ENCODE results near the gene FOXA2. TPM values are rescaled to one million over a fixed set of nuclear protein-coding genes. Genes with fewer than 3 reads are reported as not detected.
A peak's percentile ranks its signal among the peaks of the same experiment; 100 is the strongest.
"Not testable (repeated sequence)": the region's sequence is repeated elsewhere in the genome, so short reads cannot be mapped to it uniquely, and the experiment has no call there.

Gene FOXA2
- 0.35 and 2.5 TPM in 2 replicates for total RNA-seq (2014; rRNA removed; shearing (Covaris generic); ENCODE audit: low replicate concordance)

GRCh38 chr20:22584522-22584921 lies at the start of gene FOXA2:
Gene FOXA2, minus strand, starts transcription at chr20:22584572. Its CDS starts 294 bp downstream, at chr20:22584278.
- no peaks in the 10 kb centered on the region for H3K27me3 ChIP-seq

GRCh38 chr20:22630701-22631100 lies 46.3 kb upstream of the FOXA2 start:
- no peaks in the 10 kb centered on the region for H3K27me3 ChIP-seq

More at GRCh38 chr20:22584522-22584921, at the start of gene FOXA2:
- H3K4me3 ChIP-seq = peak within 1 kb of the TSS; percentile 47
- H3K36me3 ChIP-seq = no peaks in the 10 kb centered on the region
- DNase-seq = no peak
- H3K9me3 ChIP-seq = no peaks in the 10 kb centered on the region

GRCh38 chr20:22629927-22630326 lies 45.6 kb upstream of the FOXA2 start:
- H3K27me3 ChIP-seq = no peaks in the 10 kb centered on the region
- no peaks in the 10 kb centered on the region for H3K36me3 ChIP-seq
- DNase-seq = no peak
- H3K4me3 ChIP-seq = no peak overlapping the region
- H3K9me3 ChIP-seq = no peaks in the 10 kb centered on the region

More at GRCh38 chr20:22630701-22631100, 46.3 kb upstream of the FOXA2 start:
- Histone ChIP-seq H3K36me3 (no peaks in the 10 kb centered on the region), H3K4me3 (no peak overlapping the region), H3K9me3 (no peaks in the 10 kb centered on the region)
- DNase-seq = no peak

GRCh38 chr20:22629447-22629846 lies 45.1 kb upstream of the FOXA2 start:
- Histone ChIP-seq H3K36me3 (no peaks in the 10 kb centered on the region), H3K9me3 (no peaks in the 10 kb centered on the region), H3K27me3 (no peaks in the 10 kb centered on the region), H3K4me3 (no peak overlapping the region)
- DNase-seq = no peak

- Histone ChIP-seq H3K9me3 (no peaks in the 10 kb centered on the region), H3K4me3 (no peak overlapping the region), H3K27me3 (no peaks in the 10 kb centered on the region), H3K36me3 (no peaks in the 10 kb centered on the region)
- DNase-seq = no peak
Measured at GRCh38 chr20:22626496-22626895, 42.1 kb upstream of the FOXA2 start.

- Histone ChIP-seq H3K4me3 (no peak overlapping the region), H3K27me3 (no peaks in the 10 kb centered on the region), H3K36me3 (no peaks in the 10 kb centered on the region), H3K9me3 (no peaks in the 10 kb centered on the region)
- DNase-seq = peak; percentile 40
Measured at GRCh38 chr20:22623211-22623610, 38.8 kb upstream of the FOXA2 start.

GRCh38 chr20:22620342-22620741 lies 36.0 kb upstream of the FOXA2 start:
- no peak for DNase-seq
- no peaks in the 10 kb centered on the region for H3K9me3 ChIP-seq
- H3K27me3 ChIP-seq = no peaks in the 10 kb centered on the region
- H3K4me3 ChIP-seq = no peak overlapping the region
- H3K36me3 ChIP-seq = no peaks in the 10 kb centered on the region

- Histone ChIP-seq H3K27me3 (no peaks in the 10 kb centered on the region), H3K4me3 (no peak overlapping the region), H3K9me3 (no peaks in the 10 kb centered on the region), H3K36me3 (no peaks in the 10 kb centered on the region)
- DNase-seq = no peak
Measured at GRCh38 chr20:22619806-22620205, 35.4 kb upstream of the FOXA2 start.

GRCh38 chr20:22619272-22619671 lies 34.9 kb upstream of the FOXA2 start:
- DNase-seq = no peak

GRCh38 chr20:22617160-22617559 lies 32.8 kb upstream of the FOXA2 start:
- Histone ChIP-seq H3K4me3 (no peak overlapping the region), H3K9me3 (no peaks in the 10 kb centered on the region), H3K36me3 (no peaks in the 10 kb centered on the region), H3K27me3 (no peaks in the 10 kb centered on the region)
- no peak for DNase-seq

More at GRCh38 chr20:22619272-22619671, 34.9 kb upstream of the FOXA2 start:
- no peaks in the 10 kb centered on the region for H3K9me3 ChIP-seq
- no peaks in the 10 kb centered on the region for H3K27me3 ChIP-seq
- H3K4me3 ChIP-seq = no peak overlapping the region
- no peaks in the 10 kb centered on the region for H3K36me3 ChIP-seq

- DNase-seq = no peak
- Histone ChIP-seq H3K4me3 (no peak overlapping the region), H3K27me3 (no peaks in the 10 kb centered on the region), H3K9me3 (no peaks in the 10 kb centered on the region), H3K36me3 (no peaks in the 10 kb centered on the region)
Measured at GRCh38 chr20:22616551-22616950, 32.2 kb upstream of the FOXA2 start.

GRCh38 chr20:22615425-22615824 lies 31.1 kb upstream of the FOXA2 start:
- no peaks in the 10 kb centered on the region for H3K36me3 ChIP-seq

GRCh38 chr20:22611636-22612035 lies 27.3 kb upstream of the FOXA2 start:
- no peak for DNase-seq
- Histone ChIP-seq H3K4me3 (no peak overlapping the region), H3K27me3 (no peaks in the 10 kb centered on the region), H3K9me3 (no peaks in the 10 kb centered on the region), H3K36me3 (no peaks in the 10 kb centered on the region)

More at GRCh38 chr20:22615425-22615824, 31.1 kb upstream of the FOXA2 start:
- Histone ChIP-seq H3K9me3 (no peaks in the 10 kb centered on the region), H3K27me3 (no peaks in the 10 kb centered on the region), H3K4me3 (no peak overlapping the region)
- no peak for DNase-seq

- DNase-seq = no peak
- Histone ChIP-seq H3K27me3 (no peaks in the 10 kb centered on the region), H3K36me3 (no peaks in the 10 kb centered on the region), H3K4me3 (no peak overlapping the region), H3K9me3 (no peaks in the 10 kb centered on the region)
Measured at GRCh38 chr20:22607695-22608094, 23.3 kb upstream of the FOXA2 start.

GRCh38 chr20:22604815-22605214 lies 20.4 kb upstream of the FOXA2 start:
- Histone ChIP-seq H3K4me3 (no peak overlapping the region), H3K27me3 (no peaks in the 10 kb centered on the region)
- DNase-seq = no peak

GRCh38 chr20:22601361-22602141 lies 17.2 kb upstream of the FOXA2 start:
- no peaks in the 10 kb centered on the region for H3K9me3 ChIP-seq
- DNase-seq = no peak
- H3K4me3 ChIP-seq = no peak overlapping the region
- H3K36me3 ChIP-seq = no peaks in the 10 kb centered on the region
- no peaks in the 10 kb centered on the region for H3K27me3 ChIP-seq

More at GRCh38 chr20:22604815-22605214, 20.4 kb upstream of the FOXA2 start:
- no peaks in the 10 kb centered on the region for H3K9me3 ChIP-seq
- H3K36me3 ChIP-seq = no peaks in the 10 kb centered on the region

GRCh38 chr20:22599258-22599657 lies 14.9 kb upstream of the FOXA2 start:
- not testable (repeated sequence) for H3K27me3 ChIP-seq, H3K36me3 ChIP-seq, DNase-seq, H3K9me3 ChIP-seq, H3K4me3 ChIP-seq

- no peak for DNase-seq
- Histone ChIP-seq H3K9me3 (no peaks in the 10 kb centered on the region), H3K27me3 (no peaks in the 10 kb centered on the region), H3K4me3 (no peak overlapping the region), H3K36me3 (no peaks in the 10 kb centered on the region)
Measured at GRCh38 chr20:22597303-22597702, 12.9 kb upstream of the FOXA2 start.
